ENCODE measurements around the gene PTDSS2. TPM values are rescaled to one million over a fixed set of nuclear protein-coding genes. Genes with fewer than 3 reads are reported as not detected.

PTDSS2 gene
- total and polyA plus RNA-seq, 10 of the 15 experiments (the other 5 are each of a cell fraction or from before 2014, with no cell fraction given): 0.39 to 21.1 (median 10.8) TPM

DNA sequence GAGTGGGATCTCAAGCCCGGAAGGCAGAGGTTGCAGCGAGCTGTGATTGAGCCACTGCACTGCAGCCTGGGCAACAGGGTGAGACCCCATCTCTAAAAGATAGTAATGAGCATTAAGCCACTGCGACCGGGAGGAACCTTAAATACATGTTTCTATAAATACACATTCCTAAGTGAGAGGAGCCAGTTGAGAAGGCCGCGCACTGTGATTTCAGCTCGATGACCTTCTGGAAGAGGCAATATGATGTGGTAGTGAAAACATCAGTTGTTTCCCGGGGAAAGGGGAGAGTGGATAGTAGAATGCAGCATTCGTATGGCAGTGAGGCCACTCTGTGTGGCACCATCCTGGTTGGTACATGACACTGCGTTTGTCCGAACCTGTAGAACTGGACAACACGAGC lies 18.0 kb downstream of the PTDSS2 start:
- in situ Hi-C loops (cut with MboI): no loop called here
- FAIRE-seq: no peak
- RAD21 ChIA-PET (ENCODE audit: unreplicated experiment): no interaction called here

More for the DNA sequence above, 18.0 kb downstream of the PTDSS2 start:
- no peak overlapping the region for H3K9ac ChIP-seq (ENCODE audit: control insufficient read depth, insufficient read depth, low read length)
- H3K27me3 ChIP-seq (replicated peaks in 1 of 2; ENCODE audit: control insufficient read depth in 2 of 2, insufficient read depth in 2 of 2, low read length in 1 of 2): no peaks in the 10 kb centered on the region
- TF ChIP-seq, protein P1, sequence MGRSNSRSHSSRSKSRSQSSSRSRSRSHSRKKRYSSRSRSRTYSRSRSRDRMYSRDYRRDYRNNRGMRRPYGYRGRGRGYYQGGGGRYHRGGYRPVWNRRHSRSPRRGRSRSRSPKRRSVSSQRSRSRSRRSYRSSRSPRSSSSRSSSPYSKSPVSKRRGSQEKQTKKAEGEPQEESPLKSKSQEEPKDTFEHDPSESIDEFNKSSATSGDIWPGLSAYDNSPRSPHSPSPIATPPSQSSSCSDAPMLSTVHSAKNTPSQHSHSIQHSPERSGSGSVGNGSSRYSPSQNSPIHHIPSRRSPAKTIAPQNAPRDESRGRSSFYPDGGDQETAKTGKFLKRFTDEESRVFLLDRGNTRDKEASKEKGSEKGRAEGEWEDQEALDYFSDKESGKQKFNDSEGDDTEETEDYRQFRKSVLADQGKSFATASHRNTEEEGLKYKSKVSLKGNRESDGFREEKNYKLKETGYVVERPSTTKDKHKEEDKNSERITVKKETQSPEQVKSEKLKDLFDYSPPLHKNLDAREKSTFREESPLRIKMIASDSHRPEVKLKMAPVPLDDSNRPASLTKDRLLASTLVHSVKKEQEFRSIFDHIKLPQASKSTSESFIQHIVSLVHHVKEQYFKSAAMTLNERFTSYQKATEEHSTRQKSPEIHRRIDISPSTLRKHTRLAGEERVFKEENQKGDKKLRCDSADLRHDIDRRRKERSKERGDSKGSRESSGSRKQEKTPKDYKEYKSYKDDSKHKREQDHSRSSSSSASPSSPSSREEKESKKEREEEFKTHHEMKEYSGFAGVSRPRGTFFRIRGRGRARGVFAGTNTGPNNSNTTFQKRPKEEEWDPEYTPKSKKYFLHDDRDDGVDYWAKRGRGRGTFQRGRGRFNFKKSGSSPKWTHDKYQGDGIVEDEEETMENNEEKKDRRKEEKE (IDR thresholded peaks at IDR 0.05): no peak
- TF ChIP-seq HCFC1 (IDR thresholded peaks at IDR 0.05; ENCODE audit: low read length) (no peak), BACH1 (IDR thresholded peaks at IDR 0.05; ENCODE audit: borderline replicate concordance) (no peak), SMC3 (IDR thresholded peaks at IDR 0.05; ENCODE audit: borderline replicate concordance, low read length) (no peak), MTA3 (IDR thresholded peaks at IDR 0.05; ENCODE audit: borderline replicate concordance, low read length) (no peak), POLR2AphosphoS2 (IDR thresholded peaks at IDR 0.05; ENCODE audit: low read depth, low read length) (no peak), RAD21 (IDR thresholded peaks at IDR 0.05; ENCODE audit: insufficient read depth, low read depth, low read length) (no peak), POLR2A (IDR thresholded peaks at IDR 0.05; ENCODE audit: low read depth, low read length) (no peak)
- H3K4me3 ChIP-seq: no peak overlapping the region
- no peaks in the 10 kb centered on the region for H3K9me3 ChIP-seq (replicated peaks; ENCODE audit: control insufficient read depth, insufficient read depth, low read length)
- intact Hi-C loops (cut with micrococcal nuclease; ENCODE audit: unreplicated experiment): no loop called here
- H3K79me2 ChIP-seq (ENCODE audit: control insufficient read depth, insufficient read depth, low read length): no peaks in the 10 kb centered on the region
- no peak overlapping the region for H3K27ac ChIP-seq (ENCODE audit: control insufficient read depth, insufficient read depth)
- no peak overlapping the region for H2AFZ ChIP-seq (ENCODE audit: control insufficient read depth, low read depth, low read length)
- 79% methylated on average over 12 of the region's 12 CpGs for WGBS (ENCODE audit: insufficient coverage, insufficient replicate concordance, low lambda C conversion rate, missing lambda C conversion rate)
- BruUV-seq (replicated peaks): no TSS peak
- no peaks in the 10 kb centered on the region for H3K36me3 ChIP-seq (ENCODE audit: control insufficient read depth in 2 of 2, insufficient read depth in 2 of 2, low read length in 1 of 2)
- ChIA-PET POLR2A (no interaction called here), CTCF (no interaction called here), SMC1A (ENCODE audit: uncharacterized antibody, unreplicated experiment) (no interaction called here)
- no peaks in the 10 kb centered on the region for H4K20me1 ChIP-seq (ENCODE audit: control insufficient read depth, insufficient read depth)
- no peak for ATAC-seq
- H3K4me2 ChIP-seq (ENCODE audit: control insufficient read depth, insufficient read depth): no peak overlapping the region
- DNase-seq (ENCODE audit: low read depth, low spot score): no peak
- no peaks in the 10 kb centered on the region for H3K4me1 ChIP-seq (ENCODE audit: control insufficient read depth, insufficient read depth, low read length)

All from GM12878 (cell line).